Muscle of leg (tissue), 11 donors: ENCODE results near the gene TSBP1. TPM values are rescaled to one million over a fixed set of nuclear protein-coding genes. Genes with fewer than 3 reads are reported as not detected.
"Not testable (repeated sequence)": the region's sequence is repeated elsewhere in the genome, so short reads cannot be mapped to it uniquely, and the experiment has no call there.

Experiments used
- DNase-seq: peaks from one replicate; pipeline ENCODE4 v3.0.0; 2013
- H3K27ac ChIP-seq: one replicate; pipeline ENCODE4 v1.5.1; 2013; ENCODE audit warnings: mild to moderate bottlenecking, low read length, control low read depth
- H3K27me3 ChIP-seq: one replicate; pipeline ENCODE4 v1.6.1; 2013; ENCODE audit warnings: low read length; ENCODE audit not compliant: control insufficient read depth, insufficient read depth
- H3K36me3 ChIP-seq: one replicate; pipeline ENCODE4 v1.6.1; 2013; ENCODE audit warnings: low read length; ENCODE audit not compliant: control insufficient read depth, insufficient read depth
- H3K4me1 ChIP-seq: one replicate; pipeline ENCODE4 v1.6.1; 2013; ENCODE audit warnings: low read length; ENCODE audit not compliant: control insufficient read depth, insufficient read depth
- H3K4me3 ChIP-seq: one replicate; pipeline ENCODE4 v1.5.1; 2013; ENCODE audit warnings: low read length, control low read depth
- H3K9me3 ChIP-seq: replicated peaks from 2 replicates; pipeline ENCODE4 v1.6.1; 2013; ENCODE audit warnings: low read depth, low read length; ENCODE audit not compliant: control insufficient read depth
- WGBS: methylation state at CpG from one replicate; pipeline ENCODE4 v1.1.5; 2013; ENCODE audit warnings: missing lambda C conversion rate; ENCODE audit not compliant: insufficient coverage; 5-methylcytosine and 5-hydroxymethylcytosine counted together
- polyA plus RNA-seq, 8 donors: library from polyadenylated mRNA; unstranded; fragments of 120-200 nt; gene quantifications; one replicate each; pipeline versions ENCODE4 v1.2.1 to v1.2.3, GENCODE V29; 2013; ENCODE audit warnings: inconsistent platforms in 1 of 8, low replicate concordance in 1 of 8; ENCODE audit not compliant: insufficient read length in 8 of 8, insufficient read depth in 1 of 8
- total RNA-seq: library from RNA; stranded (reverse); fragments of 120-200 nt; gene quantifications from one replicate; pipeline ENCODE4 v1.2.4, GENCODE V29; 2013

Gene TSBP1
- total and polyA plus RNA-seq, 9 donors: 0.07 to 0.09 TPM; not detected in 7

DNA sequence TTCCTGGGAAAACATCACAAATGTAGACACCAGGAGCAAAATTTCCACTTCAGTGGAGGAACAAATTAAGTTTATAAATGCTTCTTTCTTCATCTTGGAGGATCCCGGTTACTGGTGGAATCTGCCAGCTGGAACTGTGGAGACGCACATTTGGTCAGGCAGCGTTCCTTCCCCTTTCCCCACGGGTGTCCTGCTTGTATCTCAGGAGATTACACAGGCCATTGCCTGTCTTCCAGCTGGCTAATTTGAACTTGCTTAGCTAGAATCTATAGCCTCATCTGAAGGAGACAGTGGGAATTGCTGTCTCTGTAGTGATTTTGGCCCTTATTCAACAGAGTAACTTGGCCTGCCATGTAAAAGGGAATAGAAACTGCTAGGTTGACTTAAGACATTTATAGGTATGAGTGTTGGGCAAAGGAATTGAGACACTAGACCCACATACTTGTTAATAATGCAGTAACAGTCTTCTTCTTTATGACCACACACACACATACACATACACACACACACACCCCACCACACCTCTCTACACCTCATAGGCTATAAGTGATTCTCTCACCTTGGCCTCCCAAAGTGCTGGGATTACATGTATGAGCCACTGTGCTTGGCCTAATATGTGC, 34.4 kb downstream of the TSBP1 start:
- DNase-seq: peak; percentile 81
- H3K4me1 ChIP-seq: peaks cover 3% of the 10 kb centered on the region
- no peak overlapping the region for H3K27ac ChIP-seq
- no peaks in the 10 kb centered on the region for H3K36me3 ChIP-seq
- no peaks in the 10 kb centered on the region for H3K27me3 ChIP-seq
- H3K4me3 ChIP-seq: no peak overlapping the region
- H3K9me3 ChIP-seq: no peaks in the 10 kb centered on the region
- WGBS: 36% methylated on average over 3 of the region's 4 CpGs

DNA sequence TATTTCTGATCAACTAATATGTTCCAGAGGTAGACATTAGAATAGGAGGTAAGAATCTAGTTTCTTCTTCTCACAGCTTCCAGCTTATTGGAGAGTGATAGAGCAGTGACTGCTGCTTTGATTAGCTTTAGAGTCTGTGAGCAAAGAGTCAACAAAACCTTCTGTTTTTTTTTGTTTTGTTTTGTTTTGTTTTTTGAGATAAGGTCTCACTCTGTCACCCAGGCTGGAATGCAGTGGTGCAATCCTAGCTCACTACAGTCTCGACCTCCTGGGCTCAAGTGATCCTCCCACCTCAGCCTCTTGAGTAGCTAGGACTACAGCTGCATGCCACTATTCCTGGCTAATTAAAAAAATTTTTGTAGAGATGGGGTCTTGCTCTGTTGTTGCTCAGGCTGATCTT, 39.3 kb downstream of the TSBP1 start:
- Histone ChIP-seq H3K4me1 (peaks cover 3% of the 10 kb centered on the region), H3K27me3 (no peaks in the 10 kb centered on the region), H3K27ac (no peak overlapping the region), H3K4me3 (no peak overlapping the region), H3K9me3 (no peaks in the 10 kb centered on the region), H3K36me3 (no peaks in the 10 kb centered on the region)
- no CpG with 5 or more reads among the region's 1 CpG for WGBS
- DNase-seq: no peak

DNA sequence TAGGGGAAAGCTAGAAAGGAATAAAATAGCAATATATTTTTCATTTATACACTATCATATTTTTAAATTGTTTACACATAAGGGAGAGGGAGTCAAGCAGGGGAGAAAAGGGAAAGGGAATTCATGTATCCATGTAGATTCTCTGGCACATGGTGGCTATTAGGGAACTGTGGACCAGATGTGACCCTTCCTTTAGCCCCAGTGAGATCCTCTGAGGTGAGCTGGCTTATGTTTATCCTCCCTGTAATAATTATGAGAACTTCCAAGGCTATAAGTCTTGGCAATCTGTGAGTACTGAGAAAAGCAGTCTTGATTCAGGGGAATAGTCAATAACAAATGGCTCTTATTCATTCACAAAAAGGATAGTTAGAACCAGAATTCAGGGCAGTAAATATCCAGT, 42.6 kb downstream of the TSBP1 start:
- peak; percentile 40 for DNase-seq

DNA sequence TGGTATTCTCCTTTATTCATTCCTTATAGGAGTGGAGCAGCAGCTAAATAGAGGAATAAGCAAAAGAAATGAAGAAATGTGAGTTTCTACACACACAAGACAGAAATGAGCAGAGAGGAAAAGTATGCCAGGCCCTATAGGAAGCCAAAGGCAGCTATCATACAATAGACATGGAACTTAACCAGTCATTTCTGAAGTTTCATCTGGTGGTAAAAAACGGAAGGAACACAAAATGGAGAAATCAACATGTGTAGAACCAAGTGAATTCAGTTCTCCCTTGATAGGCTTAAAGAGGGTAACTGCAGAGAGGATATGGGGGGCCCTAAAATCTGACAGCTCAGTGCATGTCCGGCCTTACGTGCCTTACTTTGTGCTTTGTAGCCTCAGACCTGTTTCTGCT, 44.6 kb downstream of the TSBP1 start:
- Histone ChIP-seq H3K9me3 (no peaks in the 10 kb centered on the region), H3K4me3 (no peak overlapping the region), H3K27me3 (no peaks in the 10 kb centered on the region), H3K36me3 (no peaks in the 10 kb centered on the region), H3K27ac (no peak overlapping the region), H3K4me1 (no peaks in the 10 kb centered on the region)
- WGBS: 60% methylated on average over 1 of the region's 3 CpGs
- peak; percentile 37 for DNase-seq

More for the DNA sequence above, 42.6 kb downstream of the TSBP1 start:
- Histone ChIP-seq H3K36me3 (no peaks in the 10 kb centered on the region), H3K27me3 (no peaks in the 10 kb centered on the region), H3K4me3 (no peak overlapping the region), H3K4me1 (no peaks in the 10 kb centered on the region), H3K27ac (no peak overlapping the region), H3K9me3 (no peaks in the 10 kb centered on the region)

DNA sequence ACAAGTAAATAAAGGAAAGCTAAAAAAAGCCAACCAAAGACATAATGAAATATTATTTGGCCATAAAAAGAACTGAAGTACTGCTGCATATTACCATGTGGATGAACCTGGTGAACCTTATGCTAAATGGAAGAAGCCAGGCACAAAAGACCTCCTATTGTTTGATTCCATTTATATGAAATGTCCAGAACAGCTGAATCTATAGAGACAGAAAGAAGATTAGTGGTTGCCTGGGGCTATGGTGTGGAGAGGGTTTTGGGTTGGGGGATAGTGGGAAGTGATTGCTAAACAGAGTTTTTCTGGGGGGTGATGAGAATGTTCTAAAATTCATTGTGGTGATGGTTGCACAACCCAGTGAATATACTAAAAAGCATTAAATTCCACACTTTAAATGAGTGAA, 53.2 kb downstream of the TSBP1 start:
- no peak overlapping the region for H3K27ac ChIP-seq
- no peaks in the 10 kb centered on the region for H3K27me3 ChIP-seq
- H3K9me3 ChIP-seq: no peaks in the 10 kb centered on the region

DNA sequence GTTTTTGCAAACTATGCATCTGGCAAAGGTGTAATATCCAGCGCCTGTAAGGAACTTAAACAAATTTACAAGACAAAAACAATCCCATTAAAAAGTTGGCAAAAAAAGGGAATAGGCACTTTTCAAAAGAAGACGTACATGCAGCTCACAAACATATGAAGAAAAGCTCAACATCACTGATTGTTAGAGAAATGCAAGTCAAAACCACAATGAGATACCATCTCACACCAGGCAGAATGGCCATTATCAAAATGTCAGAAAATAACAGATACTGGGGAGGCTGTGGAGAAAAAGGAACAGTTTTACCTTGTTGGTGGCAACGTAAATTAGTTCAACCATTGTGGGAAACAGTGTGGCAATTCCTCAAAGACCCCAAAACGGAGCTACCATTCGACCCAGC, 54.2 kb downstream of the TSBP1 start:
- H3K9me3 ChIP-seq: no peaks in the 10 kb centered on the region
- H3K27me3 ChIP-seq: no peaks in the 10 kb centered on the region
- WGBS: 61% methylated on average over 3 of the region's 5 CpGs
- H3K27ac ChIP-seq: no peak overlapping the region
- no peak overlapping the region for H3K4me3 ChIP-seq
- no peak for DNase-seq
- no peaks in the 10 kb centered on the region for H3K36me3 ChIP-seq
- no peaks in the 10 kb centered on the region for H3K4me1 ChIP-seq

More for the DNA sequence above, 53.2 kb downstream of the TSBP1 start:
- Histone ChIP-seq H3K4me3 (no peak overlapping the region), H3K36me3 (no peaks in the 10 kb centered on the region), H3K4me1 (no peaks in the 10 kb centered on the region)
- no peak for DNase-seq

DNA sequence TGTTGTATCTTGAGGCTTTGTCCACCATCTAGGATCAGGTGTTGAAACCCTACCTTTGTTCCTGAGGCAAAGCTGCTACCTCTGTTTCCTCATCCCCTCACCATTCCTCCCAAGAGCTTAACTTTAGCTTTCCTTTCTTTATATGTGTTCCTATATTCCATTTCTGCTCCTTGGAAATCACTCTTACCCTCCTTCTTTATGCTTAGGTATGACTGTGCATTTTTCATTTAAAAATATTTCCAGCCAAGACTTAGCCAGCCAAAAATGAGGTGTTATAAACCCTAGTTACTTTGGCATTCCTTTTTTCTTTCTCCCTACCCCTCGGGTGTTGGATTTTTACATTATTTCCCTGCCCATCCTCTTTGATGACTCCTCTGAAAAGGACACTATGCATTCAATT, 57.7 kb downstream of the TSBP1 start:
- DNase-seq: no peak
- WGBS: 60% methylated on average over 1 of the region's 1 CpG
- no peaks in the 10 kb centered on the region for H3K9me3 ChIP-seq
- H3K27ac ChIP-seq: no peak overlapping the region
- no peak overlapping the region for H3K4me3 ChIP-seq
- H3K4me1 ChIP-seq: no peaks in the 10 kb centered on the region
- no peaks in the 10 kb centered on the region for H3K36me3 ChIP-seq
- no peaks in the 10 kb centered on the region for H3K27me3 ChIP-seq

DNA sequence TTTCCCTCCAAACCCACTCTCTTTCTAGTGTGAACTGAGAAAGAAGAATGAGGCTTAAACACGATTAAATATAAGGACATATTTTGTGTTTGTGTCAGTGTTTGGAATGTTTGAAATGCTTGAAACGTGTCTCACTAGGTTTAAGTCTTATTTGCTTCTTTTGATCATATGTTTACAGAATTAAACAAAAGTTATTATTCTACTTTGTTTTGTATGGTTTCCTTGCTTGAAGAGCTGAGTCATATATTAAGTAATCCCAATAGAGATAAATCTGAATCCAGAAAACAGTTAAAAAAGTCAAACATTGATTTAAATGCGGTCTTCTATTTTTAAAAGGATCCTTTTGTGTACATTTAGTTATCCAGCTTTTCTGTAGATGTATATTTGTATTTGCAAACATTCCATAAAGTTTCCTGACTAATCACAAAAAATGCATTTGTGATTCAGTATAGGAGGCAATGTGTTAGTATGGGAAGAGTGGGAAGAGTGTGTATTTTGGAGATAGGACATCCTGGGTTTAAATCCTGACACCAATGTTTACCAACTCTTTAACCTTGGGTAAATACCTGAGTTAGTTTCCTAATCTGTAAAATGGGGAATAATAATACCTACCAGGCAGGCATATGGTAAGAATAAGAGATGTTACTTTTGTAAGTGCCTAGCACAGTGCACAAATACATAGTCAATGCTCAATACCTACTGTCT, 72.9 kb downstream of the TSBP1 start:
- Histone ChIP-seq H3K36me3 (no peaks in the 10 kb centered on the region), H3K9me3 (no peaks in the 10 kb centered on the region), H3K4me3 (no peak overlapping the region), H3K4me1 (no peaks in the 10 kb centered on the region), H3K27ac (no peak overlapping the region), H3K27me3 (no peaks in the 10 kb centered on the region)
- DNase-seq: no peak
- WGBS: no CpG with 5 or more reads among the region's 3 CpGs

DNA sequence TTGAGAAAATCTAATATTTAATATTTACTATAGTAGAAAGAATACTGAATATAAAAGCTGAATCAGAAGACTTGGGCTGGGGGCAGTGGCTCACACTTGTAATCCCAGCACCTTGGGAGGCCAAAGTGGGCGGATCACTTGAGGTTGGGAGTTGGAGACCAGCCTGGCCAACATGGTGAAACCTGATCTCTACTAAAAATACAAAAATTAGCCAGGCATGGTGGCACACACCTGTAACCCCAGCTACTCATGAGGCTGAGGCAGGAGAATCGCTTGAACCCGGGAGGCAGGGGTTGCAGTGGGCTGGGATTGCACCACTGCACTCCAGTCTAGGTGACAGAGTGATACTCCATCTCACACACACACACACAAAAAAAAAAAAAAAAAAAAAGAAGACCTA, 76.7 kb downstream of the TSBP1 start:
- not testable (repeated sequence) for H3K9me3 ChIP-seq, H3K27ac ChIP-seq, H3K4me1 ChIP-seq, H3K27me3 ChIP-seq, H3K36me3 ChIP-seq, DNase-seq, H3K4me3 ChIP-seq
- no CpG with 5 or more reads among the region's 3 CpGs for WGBS

DNA sequence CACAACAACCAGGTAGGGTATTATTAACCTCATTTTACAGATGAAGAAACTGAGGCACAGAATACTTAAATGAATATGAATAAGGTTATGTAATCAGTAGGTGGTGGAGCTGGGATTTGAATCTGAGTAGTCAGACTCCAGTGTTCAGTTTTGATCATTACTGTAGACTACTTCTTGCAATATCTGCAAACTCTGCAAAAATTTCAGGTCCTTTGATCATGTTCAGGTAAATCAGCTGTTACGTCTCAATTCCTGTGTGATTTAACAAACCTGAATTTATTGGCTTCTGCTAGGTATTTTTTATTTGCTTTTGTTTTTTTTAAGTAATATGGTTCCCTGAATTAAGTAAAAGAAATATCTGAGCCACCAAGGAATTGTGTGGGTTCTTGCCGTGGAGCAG, 77.1 kb downstream of the TSBP1 start:
- Histone ChIP-seq H3K4me1 (no peaks in the 10 kb centered on the region), H3K9me3 (no peaks in the 10 kb centered on the region), H3K4me3 (no peak overlapping the region), H3K27me3 (no peaks in the 10 kb centered on the region), H3K36me3 (no peaks in the 10 kb centered on the region), H3K27ac (no peak overlapping the region)
- no CpG with 5 or more reads among the region's 2 CpGs for WGBS
- no peak for DNase-seq

DNA sequence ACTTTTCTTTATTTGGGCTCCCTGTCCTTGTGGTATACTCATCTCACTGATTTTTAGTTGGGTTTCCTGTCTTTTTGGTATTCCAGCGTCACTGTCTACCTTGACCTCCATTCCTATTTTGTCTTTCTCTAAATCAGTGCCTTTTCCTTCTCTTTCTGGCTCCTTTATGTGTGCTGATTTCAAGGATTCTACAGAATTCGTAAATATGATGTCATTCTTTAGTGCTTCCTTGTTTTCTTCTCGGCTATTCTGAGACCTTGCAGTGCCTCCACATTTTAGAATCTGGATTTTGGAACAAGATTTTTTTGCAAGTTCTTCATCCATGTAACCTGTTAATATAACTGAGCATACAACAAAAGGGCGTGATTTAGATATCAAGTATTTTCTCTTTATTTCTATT, 78.0 kb downstream of the TSBP1 start:
- no peaks in the 10 kb centered on the region for H3K9me3 ChIP-seq
- H3K4me1 ChIP-seq: no peaks in the 10 kb centered on the region
- DNase-seq: no peak
- no peaks in the 10 kb centered on the region for H3K27me3 ChIP-seq
- H3K36me3 ChIP-seq: no peaks in the 10 kb centered on the region
- H3K27ac ChIP-seq: no peak overlapping the region
- WGBS: no CpG with 5 or more reads among the region's 4 CpGs
- no peak overlapping the region for H3K4me3 ChIP-seq
